OCI-LY7 (cell line): ENCODE results near the gene COL28A1. TPM values are rescaled to one million over a fixed set of nuclear protein-coding genes. Genes with fewer than 3 reads are reported as not detected.

Experiments used
- BruUV-seq: library from RNA; stranded (reverse); fragments of 400-500 nt; replicated peaks from 2 replicates; lab custom pipeline; 2021; lab: Mats Ljungman, UMichigan
- CTCF ChIA-PET: fragments of 300-600 bp; sonication (Branson Sonifier 250); formaldehyde crosslinking; loops from one replicate; lab custom pipeline; 2022; ENCODE audit warnings: antibody characterized with exemption; ENCODE audit not compliant: unreplicated experiment; lab: Charles Lee
- POLR2A ChIA-PET: fragments of 300-600 bp; sonication (Branson Sonifier 250); formaldehyde crosslinking; loops from one replicate; lab custom pipeline; 2022; ENCODE audit warnings: antibody characterized with exemption; lab: Charles Lee
- DNase-seq: peaks from one replicate; pipeline ENCODE4 v3.0.0-alpha.2; 2015; ENCODE audit warnings: low spot score
- H2AFZ ChIP-seq: fragments of 200-600 bp; sonication (generic), shearing (Covaris generic); 2 replicates; pipeline ENCODE4 v1.6.1; 2014; ENCODE audit warnings: mild to moderate bottlenecking, antibody characterized with exemption, low read length, moderate library complexity
- H3K27ac ChIP-seq: fragments of 200-600 bp; sonication (generic); 2 replicates; pipeline ENCODE4 v1.5.1; 2014; ENCODE audit warnings: mixed run types, low read depth, mild to moderate bottlenecking, moderate library complexity, low read length, inconsistent platforms; ENCODE audit not compliant: poor library complexity, severe bottlenecking
- H3K36me3 ChIP-seq: fragments of 200-600 bp; sonication (generic); 2 replicates; pipeline ENCODE4 v1.6.1; 2014; ENCODE audit warnings: mild to moderate bottlenecking, antibody characterized with exemption, low read length, moderate library complexity, mixed read lengths; ENCODE audit not compliant: insufficient read depth
- H3K4me1 ChIP-seq: fragments of 200-600 bp; sonication (generic); 2 replicates; pipeline ENCODE4 v1.5.1; 2014; ENCODE audit warnings: mild to moderate bottlenecking, low read length; ENCODE audit not compliant: insufficient read depth, poor library complexity, severe bottlenecking
- H3K4me2 ChIP-seq: fragments of 200-600 bp; sonication (generic); 2 replicates; pipeline ENCODE4 v1.6.1; 2014; ENCODE audit warnings: mild to moderate bottlenecking, low read length
- H3K4me3 ChIP-seq: fragments of 200-600 bp; sonication (generic); 2 replicates; pipeline ENCODE4 v1.5.1; 2014; ENCODE audit warnings: mild to moderate bottlenecking, low read depth, low read length; ENCODE audit not compliant: poor library complexity, severe bottlenecking
- H3K79me2 ChIP-seq: fragments of 200-600 bp; sonication (generic); 2 replicates; pipeline ENCODE4 v1.6.1; 2016; ENCODE audit warnings: low read depth, mild to moderate bottlenecking, low read length, moderate library complexity, mixed read lengths; ENCODE audit not compliant: insufficient read depth
- H3K9me2 ChIP-seq: fragments of 200-600 bp; sonication (generic); 2 replicates; pipeline ENCODE4 v1.6.1; 2016; ENCODE audit warnings: mild to moderate bottlenecking, low read length, mixed read lengths; ENCODE audit not compliant: insufficient read depth
- H3K9me3 ChIP-seq: fragments of 200-600 bp; sonication (generic); 2 replicates; pipeline ENCODE4 v1.6.1; 2014; ENCODE audit warnings: mild to moderate bottlenecking, mixed run types, low read length, mixed read lengths
- H4K20me1 ChIP-seq: fragments of 200-600 bp; sonication (generic); 2 replicates; pipeline ENCODE4 v1.6.1; 2014; ENCODE audit warnings: mild to moderate bottlenecking, antibody characterized with exemption, low read length, moderate library complexity, mixed read lengths; ENCODE audit not compliant: insufficient read depth
- CTCF ChIP-seq: fragments of 200-600 bp; sonication (generic); conservative IDR thresholded peaks from 2 replicates; pipeline ENCODE4 v1.5.1; 2014; ENCODE audit warnings: mild to moderate bottlenecking, antibody characterized with exemption, low read length, moderate library complexity, mixed read lengths
- EZH2phosphoT487 ChIP-seq: fragments of 200-600 bp; sonication (generic); IDR thresholded peaks from 2 replicates; pipeline ENCODE4 v1.6.1; 2018; ENCODE audit warnings: low read depth, borderline replicate concordance, mild to moderate bottlenecking, mixed run types, antibody characterized with exemption, low read length, moderate library complexity, mixed read lengths
- intact Hi-C: fragments of 100-400 bp; cut with micrococcal nuclease; formaldehyde crosslinking; loops from one replicate; pipeline ENCODE4 v1.10.0; 2022; ENCODE audit not compliant: unreplicated experiment
- total RNA-seq, 2 experiments: library from RNA; depleted of rRNA in 1 of 2; stranded (reverse); fragments of >200 nt in 1 of 2; shearing (Covaris generic) in 1 of 2; gene quantifications; 2 replicates each; pipeline ENCODE4 v1.2.3, GENCODE V29; 2014 to 2022

COL28A1 gene
- total RNA-seq, 2 experiments from 2014 or later = not detected

GRCh38 chr7:7434329-7434728 lies 101.3 kb downstream of the COL28A1 start:
- H3K36me3 ChIP-seq = no peaks in the 10 kb centered on the region
- no peak overlapping the region for H3K27ac ChIP-seq
- TF ChIP-seq EZH2phosphoT487 (no peak), CTCF (no peak)
- no peaks in the 10 kb centered on the region for H3K9me2 ChIP-seq
- H3K4me1 ChIP-seq = no peaks in the 10 kb centered on the region
- H3K79me2 ChIP-seq = no peaks in the 10 kb centered on the region
- no peaks in the 10 kb centered on the region for H4K20me1 ChIP-seq
- no peak overlapping the region for H3K4me2 ChIP-seq
- no peaks in the 10 kb centered on the region for H3K9me3 ChIP-seq
- DNase-seq = no peak
- CTCF ChIA-PET = no interaction called here
- intact Hi-C loops = no loop called here
- no peak overlapping the region for H2AFZ ChIP-seq
- no TSS peak for BruUV-seq
- POLR2A ChIA-PET = no interaction called here
- no peak overlapping the region for H3K4me3 ChIP-seq

GRCh38 chr7:7433811-7434210 lies 101.9 kb downstream of the COL28A1 start:
- intact Hi-C loops = no loop called here
- Histone ChIP-seq H3K4me3 (no peak overlapping the region), H3K4me1 (no peaks in the 10 kb centered on the region), H3K9me3 (no peaks in the 10 kb centered on the region), H3K36me3 (no peaks in the 10 kb centered on the region), H4K20me1 (no peaks in the 10 kb centered on the region), H3K27ac (no peak overlapping the region), H3K79me2 (no peaks in the 10 kb centered on the region), H3K4me2 (no peak overlapping the region), H2AFZ (no peak overlapping the region), H3K9me2 (no peaks in the 10 kb centered on the region)
- BruUV-seq = no TSS peak
- POLR2A ChIA-PET = interaction anchor here (1.0 kb wide), 1 partner anchor 9 kb away, joined by 3 read pairs; no protein-coding TSS in a partner anchor
- CTCF ChIA-PET = no interaction called here
- TF ChIP-seq CTCF (no peak), EZH2phosphoT487 (no peak)
- no peak for DNase-seq

GRCh38 chr7:7432979-7433378 lies 102.7 kb downstream of the COL28A1 start:
- no peaks in the 10 kb centered on the region for H4K20me1 ChIP-seq
- ChIA-PET POLR2A (interaction anchor here (0.7 to 1.0 kb wide), 2 partner anchors 8 to 196 kb away, joined by 3 read pairs; no protein-coding TSS in a partner anchor), CTCF (no interaction called here)
- DNase-seq = no peak
- no peak overlapping the region for H3K27ac ChIP-seq
- H3K9me2 ChIP-seq = no peaks in the 10 kb centered on the region
- intact Hi-C loops = no loop called here
- H3K9me3 ChIP-seq = no peaks in the 10 kb centered on the region
- H3K4me3 ChIP-seq = no peak overlapping the region
- no peaks in the 10 kb centered on the region for H3K79me2 ChIP-seq
- no TSS peak for BruUV-seq
- no peaks in the 10 kb centered on the region for H3K4me1 ChIP-seq
- no peak overlapping the region for H2AFZ ChIP-seq
- TF ChIP-seq CTCF = no peak
- no peak for TF ChIP-seq EZH2phosphoT487
- H3K4me2 ChIP-seq = no peak overlapping the region
- H3K36me3 ChIP-seq = no peaks in the 10 kb centered on the region
